Neural progenitor cell (in vitro differentiated cells): ENCODE data around the gene SEMA7A. TPM values are rescaled to one million over a fixed set of nuclear protein-coding genes. Genes with fewer than 3 reads are reported as not detected.

Experiments used
- DNase-seq: peaks from one replicate; pipeline ENCODE4 v3.0.0-alpha.2; 2016; ENCODE audit warnings: low spot score
- H2AFZ ChIP-seq: fragments of 200-600 bp; sonication (generic); replicated peaks from 2 replicates; pipeline ENCODE4 v1.6.1; 2016; ENCODE audit warnings: antibody characterized with exemption
- H3F3A ChIP-seq: fragments of 200-600 bp; sonication (generic); 2 replicates; pipeline ENCODE4 v1.6.1; 2016; ENCODE audit warnings: antibody characterized with exemption, low read depth
- H3K27ac ChIP-seq: fragments of 200-600 bp; sonication (generic); 2 replicates; pipeline ENCODE4 v1.5.1; 2016; ENCODE audit warnings: mild to moderate bottlenecking
- H3K27me3 ChIP-seq: fragments of 200-600 bp; sonication (generic); 2 replicates; pipeline ENCODE4 v1.6.1; 2016; ENCODE audit warnings: mild to moderate bottlenecking, moderate library complexity
- H3K36me3 ChIP-seq: fragments of 200-600 bp; sonication (generic); 2 replicates; pipeline ENCODE4 v1.5.1; 2016
- H3K4me1 ChIP-seq: fragments of 200-600 bp; sonication (generic); 2 replicates; pipeline ENCODE4 v1.6.1; 2016; ENCODE audit warnings: mixed run types
- H3K4me2 ChIP-seq: fragments of 200-600 bp; sonication (generic); 2 replicates; pipeline ENCODE4 v1.6.1; 2016
- H3K4me3 ChIP-seq: fragments of 200-600 bp; sonication (generic); 2 replicates; pipeline ENCODE4 v1.5.1; 2016
- H3K79me2 ChIP-seq: fragments of 200-600 bp; sonication (generic); 2 replicates; pipeline ENCODE4 v1.6.1; 2016; ENCODE audit warnings: low read depth
- H3K9ac ChIP-seq: fragments of 200-600 bp; sonication (generic); 2 replicates; pipeline ENCODE4 v1.6.1; 2016
- H3K9me3 ChIP-seq: fragments of 200-600 bp; sonication (generic); 2 replicates; pipeline ENCODE4 v1.5.1; 2016; ENCODE audit warnings: low read depth
- H4K20me1 ChIP-seq: fragments of 200-600 bp; sonication (generic); 2 replicates; pipeline ENCODE4 v1.6.1; 2016; ENCODE audit warnings: low read depth
- H3K27ac Mint-ChIP-seq: 3 replicates; pipeline ENCODE4 v1.8.0; 2021; ENCODE audit warnings: mixed read lengths
- H3K27me3 Mint-ChIP-seq: 2 replicates; pipeline ENCODE4 v1.8.0; 2022; ENCODE audit warnings: low read depth, mild to moderate bottlenecking, inconsistent platforms, moderate library complexity, mixed read lengths; ENCODE audit not compliant: insufficient read depth
- H3K36me3 Mint-ChIP-seq: 3 replicates; pipeline ENCODE4 v1.8.0; 2021; ENCODE audit warnings: mixed read lengths
- H3K4me1 Mint-ChIP-seq: 3 replicates; pipeline ENCODE4 v1.8.0; 2021; ENCODE audit warnings: mixed read lengths
- H3K4me3 Mint-ChIP-seq: 3 replicates; pipeline ENCODE4 v1.8.0; 2021; ENCODE audit warnings: mild to moderate bottlenecking, moderate library complexity, mixed read lengths
- H3K9me3 Mint-ChIP-seq: 3 replicates; pipeline ENCODE4 v1.8.0; 2020; ENCODE audit warnings: mixed read lengths
- EZH2 ChIP-seq: fragments of 200-600 bp; sonication (generic); IDR thresholded peaks from 2 replicates; pipeline ENCODE4 v1.6.1; 2017; ENCODE audit warnings: antibody characterized with exemption, mild to moderate bottlenecking, moderate library complexity
- EZH2phosphoT487 ChIP-seq: fragments of 200-600 bp; sonication (generic); IDR thresholded peaks from 2 replicates; pipeline ENCODE4 v1.6.1; 2017; ENCODE audit warnings: antibody characterized with exemption
- total RNA-seq: library from RNA; depleted of rRNA; stranded (reverse); fragments of >200 nt; gene quantifications from 2 replicates; pipeline ENCODE4 v1.2.3, GENCODE V29; 2015; ENCODE audit warnings: low replicate concordance
- TF ChIP-seq, protein P1 (sequence below): fragments of 200-600 bp; sonication (generic); IDR thresholded peaks from 2 replicates; pipeline ENCODE4 v1.5.1; 2017; ENCODE audit warnings: antibody characterized with exemption, mild to moderate bottlenecking

Gene SEMA7A
- total RNA-seq, 1 donor from 2014 or later: 3.5 TPM

DNA sequence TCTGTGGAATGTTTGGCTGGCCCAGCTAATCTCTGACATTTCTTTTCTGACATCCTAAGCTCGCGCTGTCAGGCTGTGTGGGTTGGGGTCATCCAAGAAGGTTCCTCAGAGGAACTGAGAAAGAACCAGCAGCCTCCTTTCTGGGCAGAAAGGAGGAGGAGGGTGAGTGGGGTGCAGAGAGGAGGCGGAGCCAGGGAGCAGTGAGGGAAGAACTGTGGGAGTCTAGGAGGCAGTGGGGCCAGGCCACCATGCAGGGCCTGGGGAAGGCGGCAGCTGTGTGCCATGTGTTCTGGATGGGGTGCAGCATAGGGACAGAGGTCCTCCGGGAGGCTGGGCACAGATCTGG, 5.3 kb downstream of the SEMA7A start:
- Histone ChIP-seq H3K4me1 (no peaks in the 10 kb centered on the region), H3K36me3 (no peaks in the 10 kb centered on the region), H3K4me3 (no peak overlapping the region), H3K9me3 (no peaks in the 10 kb centered on the region), H3K79me2 (peaks cover 4% of the 10 kb centered on the region), H3K27me3 (peaks cover 26% of the 10 kb centered on the region), H4K20me1 (peaks cover 37% of the 10 kb centered on the region), H3F3A (peaks cover 8% of the 10 kb centered on the region), H2AFZ (no peak overlapping the region), H3K9ac (no peak overlapping the region), H3K4me2 (no peak overlapping the region), H3K27ac (no peak overlapping the region)
- TF ChIP-seq EZH2phosphoT487: no peak
- TF ChIP-seq EZH2: no peak
- TF ChIP-seq, protein P1, sequence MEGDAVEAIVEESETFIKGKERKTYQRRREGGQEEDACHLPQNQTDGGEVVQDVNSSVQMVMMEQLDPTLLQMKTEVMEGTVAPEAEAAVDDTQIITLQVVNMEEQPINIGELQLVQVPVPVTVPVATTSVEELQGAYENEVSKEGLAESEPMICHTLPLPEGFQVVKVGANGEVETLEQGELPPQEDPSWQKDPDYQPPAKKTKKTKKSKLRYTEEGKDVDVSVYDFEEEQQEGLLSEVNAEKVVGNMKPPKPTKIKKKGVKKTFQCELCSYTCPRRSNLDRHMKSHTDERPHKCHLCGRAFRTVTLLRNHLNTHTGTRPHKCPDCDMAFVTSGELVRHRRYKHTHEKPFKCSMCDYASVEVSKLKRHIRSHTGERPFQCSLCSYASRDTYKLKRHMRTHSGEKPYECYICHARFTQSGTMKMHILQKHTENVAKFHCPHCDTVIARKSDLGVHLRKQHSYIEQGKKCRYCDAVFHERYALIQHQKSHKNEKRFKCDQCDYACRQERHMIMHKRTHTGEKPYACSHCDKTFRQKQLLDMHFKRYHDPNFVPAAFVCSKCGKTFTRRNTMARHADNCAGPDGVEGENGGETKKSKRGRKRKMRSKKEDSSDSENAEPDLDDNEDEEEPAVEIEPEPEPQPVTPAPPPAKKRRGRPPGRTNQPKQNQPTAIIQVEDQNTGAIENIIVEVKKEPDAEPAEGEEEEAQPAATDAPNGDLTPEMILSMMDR: no peak
- DNase-seq: no peak
- Mint-ChIP-seq H3K27ac (peak overlapping the region; percentile 50), H3K9me3 (no peaks in the 10 kb centered on the region), H3K4me1 (peaks cover 44% of the 10 kb centered on the region), H3K27me3 (peaks cover 13% of the 10 kb centered on the region), H3K36me3 (peaks cover 2% of the 10 kb centered on the region), H3K4me3 (no peak overlapping the region)

DNA sequence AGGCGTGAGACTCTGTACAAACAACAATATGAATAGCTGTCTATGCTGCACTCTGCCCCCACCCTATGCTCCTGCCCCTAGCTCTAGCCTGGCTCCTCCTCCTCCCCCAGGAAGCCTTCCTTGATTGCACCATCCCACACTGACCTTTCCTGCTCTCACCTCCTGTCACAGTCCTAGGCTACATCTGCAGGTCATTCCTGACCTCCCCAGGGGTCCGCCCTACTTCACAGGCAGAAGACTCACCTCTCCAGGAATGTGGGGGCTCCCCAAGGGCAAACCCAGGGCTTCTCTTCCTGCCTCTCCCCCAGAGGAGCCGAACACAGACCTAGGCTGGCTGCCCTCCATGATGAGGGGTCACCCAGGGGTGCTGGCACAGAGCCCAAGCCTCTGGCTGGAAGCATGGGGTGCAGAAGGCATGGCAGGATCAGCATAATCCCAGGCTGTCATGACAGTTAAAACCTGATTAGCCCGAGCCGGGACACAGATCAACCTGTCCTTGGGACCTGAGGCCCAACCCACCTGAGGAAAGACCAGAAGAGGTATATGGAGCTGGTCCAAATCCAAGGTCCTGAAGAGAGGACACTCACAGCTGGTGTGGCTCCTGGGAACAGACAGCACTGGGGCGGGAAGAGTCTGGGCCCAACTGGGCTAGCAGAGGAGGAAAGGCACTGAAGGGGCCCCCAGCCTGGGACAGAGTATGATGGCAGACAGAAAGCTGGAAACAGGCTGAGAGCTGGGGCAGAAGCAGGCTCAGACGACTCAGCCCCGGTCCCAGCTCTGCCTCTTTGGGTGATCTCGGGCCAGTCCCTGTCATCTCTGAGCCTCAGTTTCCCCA, 5.9 kb downstream of the SEMA7A start:
- Mint-ChIP-seq H3K27ac (no peak overlapping the region), H3K4me1 (peaks cover 49% of the 10 kb centered on the region)
- H3K79me2 ChIP-seq: peaks cover 4% of the 10 kb centered on the region

DNA sequence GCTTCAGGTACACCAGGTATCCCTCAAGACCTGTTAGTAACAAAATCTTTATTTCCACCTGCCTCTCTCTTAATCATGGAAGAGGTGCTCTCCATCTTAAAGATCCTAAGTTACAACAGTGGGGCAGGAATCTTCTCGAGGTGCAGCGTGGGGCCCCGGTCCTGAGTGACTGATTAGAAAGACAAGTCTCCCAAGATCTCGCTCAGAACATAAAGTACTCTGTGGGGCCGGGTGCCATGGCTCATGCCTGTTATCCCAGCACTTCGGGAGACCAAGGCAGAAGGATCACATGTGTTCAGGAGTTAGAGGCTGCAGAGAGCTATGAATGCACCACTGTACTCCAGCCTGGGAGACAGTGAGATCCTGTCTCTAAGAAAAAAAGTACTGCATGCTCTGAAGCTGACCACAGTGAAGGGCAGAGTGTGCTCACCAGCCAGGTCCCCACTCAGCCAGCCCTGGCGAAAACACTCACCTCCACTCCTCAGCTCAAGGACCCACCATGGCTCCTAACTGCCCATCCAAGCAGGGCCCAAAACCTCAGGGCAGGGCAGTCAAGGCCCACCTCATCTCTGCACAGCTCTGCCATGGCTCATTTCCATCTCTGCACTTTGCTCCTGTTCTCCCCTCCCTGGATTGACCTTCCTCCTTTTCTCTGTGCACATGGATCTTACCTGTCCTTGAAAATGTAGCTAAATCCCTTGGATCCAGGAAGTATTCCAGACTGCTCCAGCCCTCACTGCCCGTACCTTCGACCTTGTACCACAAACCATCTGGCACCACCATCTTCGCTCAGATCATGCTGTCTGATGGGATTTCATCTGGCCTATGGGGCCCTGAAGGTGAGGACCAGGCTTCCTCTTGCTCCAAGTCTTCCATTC, 7.1 kb downstream of the SEMA7A start:
- Mint-ChIP-seq H3K27me3 (peaks cover 11% of the 10 kb centered on the region), H3K9me3 (no peaks in the 10 kb centered on the region), H3K4me3 (no peak overlapping the region), H3K4me1 (peaks cover 51% of the 10 kb centered on the region), H3K36me3 (peaks cover 2% of the 10 kb centered on the region), H3K27ac (no peak overlapping the region)
- Histone ChIP-seq H3K79me2 (peaks cover 3% of the 10 kb centered on the region), H3K4me2 (no peak overlapping the region), H3K27me3 (peaks cover 8% of the 10 kb centered on the region), H3K9me3 (no peaks in the 10 kb centered on the region), H3K4me1 (peaks cover 17% of the 10 kb centered on the region), H3K36me3 (no peaks in the 10 kb centered on the region), H3F3A (no peaks in the 10 kb centered on the region), H3K27ac (no peak overlapping the region), H2AFZ (no peak overlapping the region), H4K20me1 (peaks cover 30% of the 10 kb centered on the region), H3K9ac (no peak overlapping the region), H3K4me3 (no peak overlapping the region)
- DNase-seq: no peak
- TF ChIP-seq, protein P1: no peak
- TF ChIP-seq EZH2 (no peak), EZH2phosphoT487 (no peak)

More for the DNA sequence above, 5.9 kb downstream of the SEMA7A start:
- TF ChIP-seq EZH2phosphoT487 (no peak), EZH2 (no peak)
- TF ChIP-seq, protein P1: no peak
- no peaks in the 10 kb centered on the region for H3K9me3 ChIP-seq
- no peak overlapping the region for H3K9ac ChIP-seq
- H3K27me3 ChIP-seq: peaks cover 20% of the 10 kb centered on the region
- peaks cover 8% of the 10 kb centered on the region for H3F3A ChIP-seq
- no peak overlapping the region for H3K4me2 ChIP-seq
- no peak overlapping the region for H3K4me3 Mint-ChIP-seq
- H2AFZ ChIP-seq: no peak overlapping the region
- H4K20me1 ChIP-seq: peaks cover 37% of the 10 kb centered on the region
- H3K4me1 ChIP-seq: peaks cover 5% of the 10 kb centered on the region
- peaks cover 13% of the 10 kb centered on the region for H3K27me3 Mint-ChIP-seq
- DNase-seq: no peak
- no peak overlapping the region for H3K27ac ChIP-seq
- H3K4me3 ChIP-seq: no peak overlapping the region
- peaks cover 2% of the 10 kb centered on the region for H3K36me3 Mint-ChIP-seq
- no peaks in the 10 kb centered on the region for H3K36me3 ChIP-seq
- no peaks in the 10 kb centered on the region for H3K9me3 Mint-ChIP-seq
